Gastrocnemius medialis (tissue), 4 donors: Measurements from ENCODE around the gene LEMD2. TPM values are rescaled to one million over a fixed set of nuclear protein-coding genes. Genes with fewer than 3 reads are reported as not detected.

ENCODE experiments used
- ATAC-seq, 2 donors: fragments of 150-250 bp; one replicate each; pipeline ENCODE4 v1.9.1; 2016
- DNase-seq, 2 donors: peaks; one replicate each; pipeline ENCODE4 v3.0.0-alpha.2; 2019
- H3K27ac ChIP-seq, 4 donors: fragments of 200-600 bp; sonication (generic); 1 replicate in 1 of 4; 2 replicates in 3 of 4; pipeline ENCODE4 v1.5.1; 2016 to 2018; ENCODE audit warnings: mild to moderate bottlenecking in 2 of 4, moderate library complexity in 1 of 4
- H3K27me3 ChIP-seq, 3 donors: fragments of 200-600 bp; sonication (generic) in 2 of 3; 1 replicate in 1 of 3; 2 replicates in 2 of 3; pipeline versions ENCODE4 v1.5.1 to v1.6.0; 2016 to 2019; ENCODE audit warnings: mild to moderate bottlenecking in 1 of 3, moderate library complexity in 1 of 3
- H3K36me3 ChIP-seq, 2 donors: fragments of 200-600 bp; sonication (generic) in 1 of 2; one replicate each; pipeline ENCODE4 v1.5.1; 2017 to 2018
- H3K4me1 ChIP-seq, 2 donors: fragments of 200-600 bp; sonication (generic) in 1 of 2; one replicate each; pipeline ENCODE4 v1.5.1; 2016 to 2017; ENCODE audit warnings: mild to moderate bottlenecking in 2 of 2
- H3K4me3 ChIP-seq, 4 donors: fragments of 200-600 bp; sonication (generic) in 3 of 4; 1 replicate in 1 of 4; 2 replicates in 3 of 4; pipeline ENCODE4 v1.5.1; 2016 to 2019; ENCODE audit warnings: mild to moderate bottlenecking in 2 of 4
- H3K9me3 ChIP-seq, 3 donors: fragments of 200-600 bp; sonication (generic) in 2 of 3; 1 replicate in 1 of 3; 2 replicates in 2 of 3; pipeline ENCODE4 v1.5.1; 2016 to 2019
- CTCF ChIP-seq, 5 experiments: fragments of 450-650 bp in 3 of 5; fragments of 200-600 bp in 2 of 5; sonication (generic) in 2 of 5; IDR thresholded peaks in 4 of 5; conservative IDR thresholded peaks in 1 of 5; 1 replicate in 4 of 5; 2 replicates in 1 of 5; pipeline ENCODE4 v1.5.1; 2016 to 2019; ENCODE audit warnings: antibody characterized with exemption in 5 of 5, mild to moderate bottlenecking in 3 of 5, moderate library complexity in 3 of 5
- POLR2A ChIP-seq, 2 donors: fragments of 450-650 bp; IDR thresholded peaks; one replicate each; pipeline ENCODE4 v1.6.1; 2017; ENCODE audit warnings: antibody characterized with exemption in 2 of 2, mild to moderate bottlenecking in 2 of 2, moderate library complexity in 2 of 2
- in situ Hi-C, 4 donors: fragments of 200-750 bp; cut with MboI; loops; one replicate each; pipeline versions ENCODE4 v1.15.0 to v1.8.0; 2017; ENCODE audit warnings: low sequenced_read_pairs in 4 of 4
- intact Hi-C: fragments of 100-400 bp; cut with DNase I; formaldehyde crosslinking; loops from one replicate; pipeline ENCODE4 v1.15.1; 2023; ENCODE audit warnings: low total_unique reads
- total RNA-seq, 4 donors: library from RNA; depleted of rRNA; stranded (reverse); fragments of >200 nt; gene quantifications; one replicate each; pipeline versions ENCODE4 v1.1.0 to v1.2.3, GENCODE V29; 2016

Gene LEMD2
- total RNA-seq, 4 donors from 2014 or later: 34.1 to 39.1 (median 38.1) TPM

GRCh38 chr6:33813990-33814985, 25.4 kb upstream of the LEMD2 start:
- ATAC-seq (no peak), DNase-seq (no peak)
- Histone ChIP-seq H3K4me3 (no peak overlapping the region), H3K36me3 (no peaks in the 10 kb centered on the region), H3K9me3 (no peaks in the 10 kb centered on the region), H3K27ac (no peak overlapping the region), H3K27me3 (peaks cover 13 to 29% (median 26%) of the 10 kb centered on the region in 3 donors), H3K4me1 (no peaks in the 10 kb centered on the region)
- intact Hi-C loops (no loop called here), in situ Hi-C loops (no loop called here)
- TF ChIP-seq POLR2A (IDR thresholded peaks at IDR 0.05) (no peak), CTCF (IDR thresholded peaks at IDR 0.05 in 4 of 5, conservative IDR thresholded peaks at IDR 0.05 in 1 of 5) (no peak)

- peaks cover 13 to 30% (median 26%) of the 10 kb centered on the region in 3 donors for H3K27me3 ChIP-seq
- no peak for TF ChIP-seq POLR2A (IDR thresholded peaks at IDR 0.05)
- no peak for TF ChIP-seq CTCF (IDR thresholded peaks at IDR 0.05 in 4 of 5, conservative IDR thresholded peaks at IDR 0.05 in 1 of 5)
- H3K4me3 ChIP-seq: no peak overlapping the region
- DNase-seq (no peak), ATAC-seq (no peak)
- no peak overlapping the region for H3K27ac ChIP-seq
- intact Hi-C loops (no loop called here), in situ Hi-C loops (no loop called here)
- H3K4me1 ChIP-seq: peaks cover 0 to 3% of the 10 kb centered on the region in 2 donors
- no peaks in the 10 kb centered on the region for H3K36me3 ChIP-seq
- no peaks in the 10 kb centered on the region for H3K9me3 ChIP-seq
These were observed 24.4 kb upstream of the LEMD2 start for GRCh38 chr6:33813246-33813904.

- H3K27ac ChIP-seq: no peak overlapping the region
- H3K4me1 ChIP-seq: peaks cover 0 to 7% of the 10 kb centered on the region in 2 donors
- no peaks in the 10 kb centered on the region for H3K9me3 ChIP-seq
- in situ Hi-C loops (no loop called here), intact Hi-C loops (no loop called here)
- H3K27me3 ChIP-seq: peaks cover 13 to 36% (median 23%) of the 10 kb centered on the region in 3 donors
- no peaks in the 10 kb centered on the region for H3K36me3 ChIP-seq
- TF ChIP-seq POLR2A (IDR thresholded peaks at IDR 0.05) (no peak), CTCF (IDR thresholded peaks at IDR 0.05 in 4 of 5, conservative IDR thresholded peaks at IDR 0.05 in 1 of 5) (peak in 2 of 5 experiments; percentile 19 to 36)
- ATAC-seq (no peak), DNase-seq (no peak)
- H3K4me3 ChIP-seq: no peak overlapping the region
These were observed 23.7 kb upstream of the LEMD2 start for GRCh38 chr6:33812669-33813068.

GRCh38 chr6:33809594-33809993, 20.7 kb upstream of the LEMD2 start:
- Histone ChIP-seq H3K4me3 (no peak overlapping the region), H3K36me3 (no peaks in the 10 kb centered on the region), H3K27ac (no peak overlapping the region), H3K4me1 (peaks cover 0 to 14% of the 10 kb centered on the region in 2 donors), H3K9me3 (no peaks in the 10 kb centered on the region), H3K27me3 (peaks cover 8 to 32% (median 17%) of the 10 kb centered on the region in 3 donors)
- no peak for TF ChIP-seq CTCF (IDR thresholded peaks at IDR 0.05 in 4 of 5, conservative IDR thresholded peaks at IDR 0.05 in 1 of 5)
- TF ChIP-seq POLR2A (IDR thresholded peaks at IDR 0.05): no peak
- intact Hi-C loops: no loop called here
- in situ Hi-C loops: no loop called here
- DNase-seq (no peak), ATAC-seq (no peak)
